PC-3 (cell line): Measurements from ENCODE around the gene HOOK2.

ENCODE experiments used
- CTCF ChIP-seq: fragments of 300-600 bp; sonication (generic); conservative IDR thresholded peaks from 2 replicates; pipeline ENCODE4 v1.5.1; 2017; ENCODE audit warnings: antibody characterized with exemption, low read depth, mild to moderate bottlenecking, low read length
- EZH2phosphoT487 ChIP-seq: fragments of 300-600 bp; sonication (generic); IDR thresholded peaks from 2 replicates; pipeline ENCODE4 v1.6.1; 2018; ENCODE audit warnings: mild to moderate bottlenecking, antibody characterized with exemption, low read length, borderline replicate concordance

- TF ChIP-seq CTCF (no peak), EZH2phosphoT487 (no peak)
Measured at GRCh38 chr19:12800466-12800770, 25.1 kb upstream of the HOOK2 start.
